ENCODE results near the gene FAM24B.

Gene FAM24B

GRCh38 chr10:122822973-122823690 is 56.2 kb downstream of the FAM24B start:
- DNase-seq: no peak

GRCh38 chr10:122821808-122822207 is 57.6 kb downstream of the FAM24B start:
- no peak for DNase-seq

GRCh38 chr10:122815458-122815857 is 63.9 kb downstream of the FAM24B start:
- DNase-seq: no peak

GRCh38 chr10:122814493-122814892 is 64.9 kb downstream of the FAM24B start:
- DNase-seq: no peak

- DNase-seq: no peak
These were observed 66.6 kb downstream of the FAM24B start for GRCh38 chr10:122812751-122813150.

GRCh38 chr10:122802282-122802681 is 77.1 kb downstream of the FAM24B start:
- no peak for DNase-seq
